ENCODE results near the gene CPOX.
A peak's percentile ranks its signal among the peaks of the same experiment; 100 is the strongest.

Gene CPOX

DNA sequence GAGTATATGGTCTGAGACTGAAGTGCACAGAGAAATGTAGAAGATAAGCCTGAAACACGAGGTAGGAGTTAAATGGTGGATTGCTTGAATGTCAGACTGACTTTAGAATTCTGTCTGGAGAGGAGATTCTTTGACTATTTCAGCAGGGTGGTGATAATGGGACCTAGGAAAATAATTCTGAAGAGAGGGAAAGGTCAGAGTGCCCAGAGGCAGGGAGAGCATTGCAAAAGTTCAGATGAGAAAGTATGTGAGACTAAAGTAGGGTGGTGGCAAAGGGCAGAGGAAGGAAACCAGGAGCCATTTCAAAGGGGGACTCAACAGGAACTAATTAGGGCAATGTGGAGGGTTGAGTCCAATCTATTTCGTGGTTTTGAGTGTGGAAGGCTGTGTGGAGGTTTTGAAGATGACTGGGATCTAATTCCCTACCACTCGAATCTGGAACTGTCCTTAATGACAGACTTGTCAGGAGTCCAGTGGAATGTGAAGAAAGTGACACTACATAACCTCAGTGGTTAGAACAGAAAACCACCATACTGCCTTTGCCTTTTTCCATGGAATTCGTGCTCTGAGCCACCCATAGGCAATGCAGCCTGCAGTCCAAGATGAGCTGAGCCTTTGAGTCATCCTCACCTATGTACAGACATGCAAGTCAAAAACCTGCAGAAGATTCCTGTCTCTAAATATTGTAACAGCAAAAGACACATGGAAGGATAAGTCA, 16.1 kb downstream of the CPOX start:
- H3K79me2 ChIP-seq (ENCODE audit: control insufficient read depth, insufficient read depth, low read length, unreplicated experiment), result no peaks in the 10 kb centered on the region
- peaks cover 12% of the 10 kb centered on the region for H3K4me1 ChIP-seq (ENCODE audit: control insufficient read depth, insufficient read depth, low read length, unreplicated experiment)
- no peak overlapping the region for H3K4me3 ChIP-seq (ENCODE audit: low read depth, low read length)
- no peak overlapping the region for H2AFZ ChIP-seq (ENCODE audit: low read length, unreplicated experiment)
- no peaks in the 10 kb centered on the region for H3K27me3 ChIP-seq (ENCODE audit: insufficient read depth, low read length)
- H3K27ac ChIP-seq (ENCODE audit: low read depth, low read length), result no peak overlapping the region
- H3K36me3 ChIP-seq (ENCODE audit: insufficient read depth, low read length), result 0 out of 2 replicates have a peak, but pooled peaks cover 10% of the 10 kb centered on the region

- no peaks in the 10 kb centered on the region for H3K27me3 ChIP-seq (ENCODE audit: insufficient read depth, low read length)
- no peak overlapping the region for H3K27ac ChIP-seq (ENCODE audit: low read depth, low read length)
- H2AFZ ChIP-seq (ENCODE audit: low read length, unreplicated experiment), result no peak overlapping the region
- peaks cover 12% of the 10 kb centered on the region for H3K4me1 ChIP-seq (ENCODE audit: control insufficient read depth, insufficient read depth, low read length, unreplicated experiment)
- no peaks in the 10 kb centered on the region for H3K79me2 ChIP-seq (ENCODE audit: control insufficient read depth, insufficient read depth, low read length, unreplicated experiment)
- H3K4me3 ChIP-seq (ENCODE audit: low read depth, low read length), result no peak overlapping the region
- no peaks in the 10 kb centered on the region for H3K36me3 ChIP-seq (ENCODE audit: insufficient read depth, low read length)
These were observed 19.3 kb downstream of the CPOX start for GRCh38 chr3:98574132-98574531.

DNA sequence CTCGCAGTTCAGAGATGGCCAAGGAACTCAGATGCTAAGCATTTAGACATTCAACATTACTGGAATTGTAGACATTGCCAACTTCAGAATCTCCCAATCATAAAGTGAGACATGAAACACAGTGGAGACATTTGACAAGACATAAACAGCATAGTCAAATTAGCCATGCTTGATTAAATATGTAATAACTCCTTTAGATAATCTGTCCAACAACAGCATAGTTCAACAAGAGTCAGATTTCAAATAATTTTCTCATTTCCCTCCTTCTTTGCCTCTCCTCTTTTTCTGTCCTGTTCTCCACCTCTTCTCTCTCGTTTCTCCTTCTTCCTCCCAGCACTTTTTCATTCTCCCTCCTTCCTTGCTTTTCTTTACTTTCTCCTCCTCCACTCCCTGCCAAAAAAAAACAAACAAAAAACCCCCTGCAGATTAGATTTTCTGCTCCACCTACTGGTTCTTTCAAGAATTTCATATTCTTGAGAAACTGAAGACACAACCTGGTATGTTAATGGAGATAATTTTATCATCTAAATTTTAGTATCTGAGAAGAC, 20.2 kb downstream of the CPOX start:
- H3K27me3 ChIP-seq (ENCODE audit: insufficient read depth, low read length), result no peaks in the 10 kb centered on the region
- no peak overlapping the region for H3K27ac ChIP-seq (ENCODE audit: low read depth, low read length)
- no peaks in the 10 kb centered on the region for H3K79me2 ChIP-seq (ENCODE audit: control insufficient read depth, insufficient read depth, low read length, unreplicated experiment)
- H2AFZ ChIP-seq (ENCODE audit: low read length, unreplicated experiment), result peak overlapping the region; percentile 67
- H3K36me3 ChIP-seq (ENCODE audit: insufficient read depth, low read length), result no peaks in the 10 kb centered on the region
- H3K4me1 ChIP-seq (ENCODE audit: control insufficient read depth, insufficient read depth, low read length, unreplicated experiment), result peaks cover 12% of the 10 kb centered on the region
- H3K4me3 ChIP-seq (ENCODE audit: low read depth, low read length), result no peak overlapping the region

DNA sequence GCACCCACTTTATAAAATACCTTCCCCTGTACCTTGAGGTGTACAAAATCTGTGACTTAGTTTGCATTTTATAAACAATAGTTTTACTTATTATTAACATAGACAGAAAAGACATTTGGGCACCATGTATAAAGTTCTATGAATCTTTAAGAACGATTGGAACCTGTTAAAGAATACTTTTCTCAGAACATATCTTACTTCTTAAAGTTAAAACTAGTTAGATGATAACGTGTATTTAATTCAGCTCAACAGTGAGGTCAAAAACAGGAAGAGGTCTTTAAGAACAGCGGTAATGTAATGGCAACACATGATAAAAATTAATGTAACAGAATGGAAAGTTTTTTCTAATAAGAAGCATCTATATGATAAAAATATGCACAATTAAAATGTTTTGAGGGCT, 25.0 kb downstream of the CPOX start:
- Histone ChIP-seq H2AFZ (ENCODE audit: low read length, unreplicated experiment) (no peak overlapping the region), H3K27ac (ENCODE audit: low read depth, low read length) (no peak overlapping the region), H3K4me1 (ENCODE audit: control insufficient read depth, insufficient read depth, low read length, unreplicated experiment) (peaks cover 5% of the 10 kb centered on the region), H3K79me2 (ENCODE audit: control insufficient read depth, insufficient read depth, low read length, unreplicated experiment) (no peaks in the 10 kb centered on the region), H3K36me3 (ENCODE audit: insufficient read depth, low read length) (no peaks in the 10 kb centered on the region), H3K4me3 (ENCODE audit: low read depth, low read length) (no peak overlapping the region), H3K27me3 (ENCODE audit: insufficient read depth, low read length) (no peaks in the 10 kb centered on the region)

GRCh38 chr3:98567666-98568270, 25.6 kb downstream of the CPOX start:
- Histone ChIP-seq H2AFZ (ENCODE audit: low read length, unreplicated experiment) (no peak overlapping the region), H3K27ac (ENCODE audit: low read depth, low read length) (no peak overlapping the region), H3K4me1 (ENCODE audit: control insufficient read depth, insufficient read depth, low read length, unreplicated experiment) (peaks cover 11% of the 10 kb centered on the region), H3K27me3 (ENCODE audit: insufficient read depth, low read length) (no peaks in the 10 kb centered on the region), H3K79me2 (ENCODE audit: control insufficient read depth, insufficient read depth, low read length, unreplicated experiment) (no peaks in the 10 kb centered on the region), H3K36me3 (ENCODE audit: insufficient read depth, low read length) (no peaks in the 10 kb centered on the region), H3K4me3 (ENCODE audit: low read depth, low read length) (no peak overlapping the region)

GRCh38 chr3:98565843-98566242, 27.6 kb downstream of the CPOX start:
- Histone ChIP-seq H3K27me3 (ENCODE audit: insufficient read depth, low read length) (no peaks in the 10 kb centered on the region), H2AFZ (ENCODE audit: low read length, unreplicated experiment) (no peak overlapping the region), H3K36me3 (ENCODE audit: insufficient read depth, low read length) (no peaks in the 10 kb centered on the region), H3K4me3 (ENCODE audit: low read depth, low read length) (no peak overlapping the region), H3K27ac (ENCODE audit: low read depth, low read length) (no peak overlapping the region), H3K4me1 (ENCODE audit: control insufficient read depth, insufficient read depth, low read length, unreplicated experiment) (peaks cover 22% of the 10 kb centered on the region), H3K79me2 (ENCODE audit: control insufficient read depth, insufficient read depth, low read length, unreplicated experiment) (no peaks in the 10 kb centered on the region)

- no peak overlapping the region for H2AFZ ChIP-seq (ENCODE audit: low read length, unreplicated experiment)
- H3K27ac ChIP-seq (ENCODE audit: low read depth, low read length), result no peak overlapping the region
- H3K4me3 ChIP-seq (ENCODE audit: low read depth, low read length), result no peak overlapping the region
- H3K4me1 ChIP-seq (ENCODE audit: control insufficient read depth, insufficient read depth, low read length, unreplicated experiment), result peaks cover 22% of the 10 kb centered on the region
- H3K79me2 ChIP-seq (ENCODE audit: control insufficient read depth, insufficient read depth, low read length, unreplicated experiment), result no peaks in the 10 kb centered on the region
- no peaks in the 10 kb centered on the region for H3K36me3 ChIP-seq (ENCODE audit: insufficient read depth, low read length)
- no peaks in the 10 kb centered on the region for H3K27me3 ChIP-seq (ENCODE audit: insufficient read depth, low read length)
These were observed 28.2 kb downstream of the CPOX start for GRCh38 chr3:98565237-98565643.

DNA sequence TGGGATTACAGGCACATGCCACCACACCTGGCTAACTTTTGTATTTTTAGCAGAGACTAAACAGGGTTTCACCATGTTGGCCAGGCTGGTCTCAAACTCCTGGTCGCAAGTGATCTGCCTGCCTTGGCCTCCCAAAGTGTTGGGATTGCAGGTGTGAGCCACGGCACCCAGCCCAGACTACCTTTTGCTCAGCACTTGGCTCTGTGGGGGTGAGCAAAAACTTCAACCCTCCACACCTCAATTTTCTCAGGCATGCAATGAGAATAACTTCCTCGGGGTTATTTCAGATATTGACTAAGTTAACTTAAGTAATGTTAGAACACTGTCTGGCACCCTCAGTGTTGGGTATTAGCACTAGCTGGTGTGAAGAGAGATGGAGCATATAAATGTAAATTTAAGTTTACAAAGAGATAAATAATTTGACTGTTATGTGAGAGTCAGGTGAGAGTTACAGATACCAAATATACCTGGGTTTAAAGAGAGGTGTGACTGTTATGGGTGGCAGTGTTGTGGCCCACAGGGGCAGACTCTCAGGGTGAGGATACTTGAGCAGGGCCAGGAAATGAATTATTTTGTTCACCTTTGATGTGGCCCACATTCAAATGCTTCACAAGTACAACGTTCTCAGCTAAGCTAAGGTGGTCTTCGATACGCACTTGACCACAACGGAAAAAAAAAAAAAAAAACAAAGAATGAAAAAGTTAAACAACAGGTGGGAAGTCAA, 29.0 kb downstream of the CPOX start:
- H2AFZ ChIP-seq (ENCODE audit: low read length, unreplicated experiment), result no peak overlapping the region

GRCh38 chr3:98563661-98564281, 29.6 kb downstream of the CPOX start:
- H3K36me3 ChIP-seq (ENCODE audit: insufficient read depth, low read length), result no peaks in the 10 kb centered on the region
- no peak overlapping the region for H2AFZ ChIP-seq (ENCODE audit: low read length, unreplicated experiment)
- H3K4me3 ChIP-seq (ENCODE audit: low read depth, low read length), result no peak overlapping the region
- H3K4me1 ChIP-seq (ENCODE audit: control insufficient read depth, insufficient read depth, low read length, unreplicated experiment), result peaks cover 22% of the 10 kb centered on the region
- H3K79me2 ChIP-seq (ENCODE audit: control insufficient read depth, insufficient read depth, low read length, unreplicated experiment), result no peaks in the 10 kb centered on the region
- H3K27me3 ChIP-seq (ENCODE audit: insufficient read depth, low read length), result no peaks in the 10 kb centered on the region
- peak overlapping the region; percentile 43; the same call in 1 of the 2 replicates for H3K27ac ChIP-seq (ENCODE audit: low read depth, low read length)

More for the DNA sequence above, 29.0 kb downstream of the CPOX start:
- Histone ChIP-seq H3K79me2 (ENCODE audit: control insufficient read depth, insufficient read depth, low read length, unreplicated experiment) (no peaks in the 10 kb centered on the region), H3K36me3 (ENCODE audit: insufficient read depth, low read length) (no peaks in the 10 kb centered on the region), H3K4me1 (ENCODE audit: control insufficient read depth, insufficient read depth, low read length, unreplicated experiment) (peaks cover 22% of the 10 kb centered on the region), H3K27me3 (ENCODE audit: insufficient read depth, low read length) (no peaks in the 10 kb centered on the region), H3K4me3 (ENCODE audit: low read depth, low read length) (no peak overlapping the region), H3K27ac (ENCODE audit: low read depth, low read length) (no peak overlapping the region)

GRCh38 chr3:98561727-98562521, 31.5 kb downstream of the CPOX start:
- Histone ChIP-seq H3K4me1 (ENCODE audit: control insufficient read depth, insufficient read depth, low read length, unreplicated experiment) (peaks cover 22% of the 10 kb centered on the region), H3K27me3 (ENCODE audit: insufficient read depth, low read length) (peaks cover 13% of the 10 kb centered on the region), H3K79me2 (ENCODE audit: control insufficient read depth, insufficient read depth, low read length, unreplicated experiment) (no peaks in the 10 kb centered on the region), H3K27ac (ENCODE audit: low read depth, low read length) (no peak overlapping the region), H3K4me3 (ENCODE audit: low read depth, low read length) (no peak overlapping the region), H2AFZ (ENCODE audit: low read length, unreplicated experiment) (no peak overlapping the region), H3K36me3 (ENCODE audit: insufficient read depth, low read length) (no peaks in the 10 kb centered on the region)
